Endothelial cell of hepatic sinusoid (primary cell): ENCODE measurements around the gene GPC5.

Source experiments
- in situ Hi-C: cut with HindIII; loops from 2 replicates; pipeline ENCODE4 v1.10.0; 2017; ENCODE audit warnings: low sequenced_read_pairs

GPC5 gene

GRCh38 chr13:92574499-92574898 lies 1176.1 kb downstream of the GPC5 start:
- in situ Hi-C loops, result no loop called here

- in situ Hi-C loops, result no loop called here
These were observed 1177.4 kb downstream of the GPC5 start for GRCh38 chr13:92575777-92576176.

GRCh38 chr13:92578358-92578757 lies 1179.9 kb downstream of the GPC5 start:
- in situ Hi-C loops, result no loop called here

GRCh38 chr13:92589955-92590354 lies 1191.5 kb downstream of the GPC5 start:
- in situ Hi-C loops, result no loop called here

GRCh38 chr13:92590503-92590908 lies 1192.1 kb downstream of the GPC5 start:
- in situ Hi-C loops, result no loop called here

- in situ Hi-C loops, result no loop called here
These were observed 1192.7 kb downstream of the GPC5 start for GRCh38 chr13:92591117-92591516.

GRCh38 chr13:92592757-92593156 lies 1194.3 kb downstream of the GPC5 start:
- in situ Hi-C loops, result no loop called here

GRCh38 chr13:92602560-92602959 lies 1204.1 kb downstream of the GPC5 start:
- in situ Hi-C loops, result no loop called here

- in situ Hi-C loops, result no loop called here
These were observed 1211.0 kb downstream of the GPC5 start for GRCh38 chr13:92609376-92609775.

GRCh38 chr13:92612892-92613291 lies 1214.5 kb downstream of the GPC5 start:
- in situ Hi-C loops, result no loop called here

- in situ Hi-C loops, result no loop called here
These were observed 1215.5 kb downstream of the GPC5 start for GRCh38 chr13:92613921-92614320.

GRCh38 chr13:92621985-92622384 lies 1223.6 kb downstream of the GPC5 start:
- in situ Hi-C loops, result no loop called here

GRCh38 chr13:92622905-92623304 lies 1224.5 kb downstream of the GPC5 start:
- in situ Hi-C loops, result no loop called here

- in situ Hi-C loops, result no loop called here
These were observed 1227.9 kb downstream of the GPC5 start for GRCh38 chr13:92626274-92626673.

- in situ Hi-C loops, result no loop called here
These were observed 1242.5 kb downstream of the GPC5 start for GRCh38 chr13:92640936-92641335.

GRCh38 chr13:92649140-92649813 lies 1250.9 kb downstream of the GPC5 start:
- in situ Hi-C loops, result no loop called here

- in situ Hi-C loops, result no loop called here
These were observed 1257.7 kb downstream of the GPC5 start for GRCh38 chr13:92656103-92656502.

- in situ Hi-C loops, result no loop called here
These were observed 1258.2 kb downstream of the GPC5 start for GRCh38 chr13:92656648-92657047.

- in situ Hi-C loops, result no loop called here
These were observed 1259.1 kb downstream of the GPC5 start for GRCh38 chr13:92657565-92657964.

- in situ Hi-C loops, result no loop called here
These were observed 1259.9 kb downstream of the GPC5 start for GRCh38 chr13:92658293-92658692.

- in situ Hi-C loops, result no loop called here
These were observed 1263.0 kb downstream of the GPC5 start for GRCh38 chr13:92661406-92661805.

GRCh38 chr13:92668157-92668556 lies 1269.7 kb downstream of the GPC5 start:
- in situ Hi-C loops, result no loop called here

GRCh38 chr13:92670096-92670495 lies 1271.7 kb downstream of the GPC5 start:
- in situ Hi-C loops, result no loop called here
